HEK293 (cell line): ENCODE measurements around the gene SH3RF1.
A peak's percentile ranks its signal among the peaks of the same experiment; 100 is the strongest.

Experiments
- CTCF ChIA-PET: fragments of 350-600 bp; formaldehyde crosslinking; extraction: SDS; loops from one replicate; lab custom pipeline; 2021; ENCODE audit warnings: antibody characterized with exemption; lab: Yijun Ruan, JAX
- POLR2A ChIA-PET: fragments of 300-600 bp; formaldehyde crosslinking; extraction: SDS; loops from one replicate; lab custom pipeline; 2020; ENCODE audit warnings: antibody characterized with exemption, inconsistent platforms; lab: Yijun Ruan, JAX
- H3K27ac ChIP-seq: fragments of 200-500 bp; sonication (Bioruptor generic); 2 replicates; pipeline ENCODE4 v1.5.1; 2014; ENCODE audit warnings: low read depth, low read length, control low read depth, inconsistent platforms; ENCODE audit errors: extremely low read depth
- H3K36me3 ChIP-seq, 2 experiments: fragments of 200-500 bp in 1 of 2; sonication (Bioruptor generic) in 1 of 2; 1 replicate in 1 of 2; 2 replicates in 1 of 2; pipeline ENCODE4 v1.5.1; 2014 to 2017; ENCODE audit warnings: inconsistent platforms in 2 of 2, low read length in 2 of 2; ENCODE audit not compliant: control insufficient read depth in 2 of 2, insufficient read depth in 1 of 2
- H3K4me1 ChIP-seq: fragments of 200-500 bp; sonication (Bioruptor generic); 2 replicates; pipeline ENCODE4 v1.5.1; 2014; ENCODE audit warnings: mild to moderate bottlenecking, low read length, inconsistent platforms; ENCODE audit not compliant: control insufficient read depth, insufficient read depth
- H3K4me3 ChIP-seq: 2 replicates; pipeline ENCODE4 v1.5.1; 2011; ENCODE audit warnings: low read depth, mild to moderate bottlenecking, control low read depth, low read length, moderate library complexity
- H3K9me3 ChIP-seq: fragments of 200-500 bp; sonication (Bioruptor generic); 2 replicates; pipeline ENCODE4 v1.5.1; 2014; ENCODE audit warnings: low read depth, low read length, inconsistent platforms; ENCODE audit not compliant: control insufficient read depth, insufficient read depth
- ELK4 ChIP-seq: IDR thresholded peaks from 2 replicates; pipeline ENCODE4 v1.6.1; 2011; ENCODE audit warnings: mild to moderate bottlenecking, low read depth, low read length, borderline replicate concordance
- INSM2 ChIP-seq: fragments of 450-650 bp; formaldehyde crosslinking; IDR thresholded peaks from 2 replicates; pipeline ENCODE4 v1.5.1; 2016; ENCODE audit warnings: missing biosample characterization, missing genetic modification characterization
- SP2 ChIP-seq: fragments of 450-650 bp; formaldehyde crosslinking; IDR thresholded peaks from 2 replicates; pipeline ENCODE4 v1.5.1; 2016; ENCODE audit warnings: missing biosample characterization, missing genetic modification characterization
- TRIM28 ChIP-seq: IDR thresholded peaks from 2 replicates; pipeline ENCODE4 v1.6.1; 2011; ENCODE audit warnings: low read length, control low read depth, borderline replicate concordance
- ZBTB20 ChIP-seq: fragments of 450-650 bp; formaldehyde crosslinking; IDR thresholded peaks from 2 replicates; pipeline ENCODE4 v1.5.1; 2016; ENCODE audit warnings: missing biosample characterization, missing genetic modification characterization
- ZBTB44 ChIP-seq: fragments of 450-650 bp; IDR thresholded peaks from 2 replicates; pipeline ENCODE4 v1.5.1; 2018; ENCODE audit warnings: missing biosample characterization, mild to moderate bottlenecking, missing genetic modification characterization
- ZFP37 ChIP-seq: fragments of 450-650 bp; formaldehyde crosslinking; IDR thresholded peaks from 2 replicates; pipeline ENCODE4 v1.5.1; 2016; ENCODE audit warnings: missing biosample characterization, missing genetic modification characterization
- ZNF202 ChIP-seq: fragments of 450-650 bp; formaldehyde crosslinking; IDR thresholded peaks from 2 replicates; pipeline ENCODE4 v1.5.1; 2016; ENCODE audit warnings: missing biosample characterization, missing genetic modification characterization, borderline replicate concordance
- ZNF48 ChIP-seq: fragments of 450-650 bp; formaldehyde crosslinking; IDR thresholded peaks from 2 replicates; pipeline ENCODE4 v1.5.1; 2016; ENCODE audit warnings: missing biosample characterization, missing genetic modification characterization
- ZNF544 ChIP-seq: fragments of 450-650 bp; formaldehyde crosslinking; IDR thresholded peaks from 2 replicates; pipeline ENCODE4 v1.5.0; 2017; ENCODE audit warnings: missing biosample characterization, missing genetic modification characterization
- ZNF624 ChIP-seq: fragments of 450-650 bp; formaldehyde crosslinking; IDR thresholded peaks from 2 replicates; pipeline ENCODE4 v1.5.1; 2017; ENCODE audit warnings: missing biosample characterization, missing genetic modification characterization
- ZNF677 ChIP-seq: fragments of 450-650 bp; IDR thresholded peaks from 2 replicates; pipeline ENCODE4 v1.5.0; 2018; ENCODE audit warnings: missing biosample characterization, mild to moderate bottlenecking, missing genetic modification characterization, moderate library complexity
- ZNF704 ChIP-seq: fragments of 450-650 bp; formaldehyde crosslinking; IDR thresholded peaks from 2 replicates; pipeline ENCODE4 v1.5.1; 2016; ENCODE audit warnings: missing biosample characterization, missing genetic modification characterization
- ZNF830 ChIP-seq: fragments of 450-650 bp; IDR thresholded peaks from 2 replicates; pipeline ENCODE4 v1.5.0; 2018; ENCODE audit warnings: missing biosample characterization, missing genetic modification characterization, low read depth, mild to moderate bottlenecking, moderate library complexity
- ZSCAN4 ChIP-seq: fragments of 450-650 bp; formaldehyde crosslinking; IDR thresholded peaks from 2 replicates; pipeline ENCODE4 v1.5.1; 2017; ENCODE audit warnings: missing biosample characterization, missing genetic modification characterization

The SH3RF1 gene

GRCh38 chr4:169174247-169174646, 96.5 kb downstream of the SH3RF1 start:
- Histone ChIP-seq H3K9me3 (no peaks in the 10 kb centered on the region), H3K27ac (no peak overlapping the region), H3K4me1 (peaks cover 13% of the 10 kb centered on the region), H3K4me3 (no peak overlapping the region), H3K36me3 (no peaks in the 10 kb centered on the region)
- POLR2A ChIA-PET = no interaction called here
- TF ChIP-seq ZNF704 (tag by site-specific recombination) = no peak
- CTCF ChIA-PET = interaction anchor here (0.5 to 1.3 kb wide), 2 partner anchors 63 to 150 kb away, joined by 3 to 7 read pairs; no protein-coding TSS in a partner anchor

- POLR2A ChIA-PET = interaction anchor here (0.6 kb wide), 1 partner anchor 10 kb away, joined by 3 read pairs; no protein-coding TSS in a partner anchor
- H3K27ac ChIP-seq = no peak overlapping the region
- no peaks in the 10 kb centered on the region for H3K9me3 ChIP-seq
- H3K36me3 ChIP-seq = no peaks in the 10 kb centered on the region
- no peak for TF ChIP-seq ZNF677
- no peak for TF ChIP-seq INSM2 (tag by site-specific recombination)
- TF ChIP-seq ZNF830 (tag by site-specific recombination) = no peak
- TF ChIP-seq ZNF544 (tag by site-specific recombination) = no peak
- TF ChIP-seq TRIM28 = no peak
- TF ChIP-seq ZSCAN4 (tag by site-specific recombination) = no peak
- TF ChIP-seq ZNF202 (tag by site-specific recombination) = no peak
- CTCF ChIA-PET = interaction anchor here (0.6 kb wide), 1 partner anchor 16 kb away, joined by 3 read pairs; no protein-coding TSS in a partner anchor
- peaks cover 20% of the 10 kb centered on the region for H3K4me1 ChIP-seq
- H3K4me3 ChIP-seq = no peak overlapping the region
These were observed 102.5 kb downstream of the SH3RF1 start for GRCh38 chr4:169167957-169168858.

- H3K36me3 ChIP-seq = no peaks in the 10 kb centered on the region
- H3K4me1 ChIP-seq = peaks cover 17% of the 10 kb centered on the region
- no peak overlapping the region for H3K27ac ChIP-seq
- TF ChIP-seq ZBTB44 (tag by site-specific recombination) = no peak
- TF ChIP-seq ELK4 = no peak
- TF ChIP-seq ZNF48 (tag by site-specific recombination) = no peak
- no peak for TF ChIP-seq SP2 (tag by site-specific recombination)
- peak; percentile 42; the same call in 1 of the 2 replicates for TF ChIP-seq ZBTB20 (tag by site-specific recombination)
- no peak for TF ChIP-seq ZNF624 (tag by site-specific recombination)
- no peak for TF ChIP-seq ZFP37 (tag by site-specific recombination)
- H3K9me3 ChIP-seq = no peaks in the 10 kb centered on the region
- no peak overlapping the region for H3K4me3 ChIP-seq
- ChIA-PET POLR2A (no interaction called here), CTCF (no interaction called here)
These were observed 105.9 kb downstream of the SH3RF1 start for GRCh38 chr4:169164669-169165415.
